ENCODE measurements around the gene EIF1. TPM values are rescaled to one million over a fixed set of nuclear protein-coding genes. Genes with fewer than 3 reads are reported as not detected.

The EIF1 gene
- total RNA-seq, 1 experiment from 2014 or later, result 1,082 TPM

GRCh38 chr17:41663451-41664171, 25.1 kb upstream of the EIF1 start:
- no TSS peak for BruUV-seq (replicated peaks)
- no peak overlapping the region for H3K9ac ChIP-seq (ENCODE audit: low read length)
- H4K20me1 ChIP-seq (ENCODE audit: insufficient read depth), result no peaks in the 10 kb centered on the region
- H3K4me2 ChIP-seq (ENCODE audit: low read length), result peak overlapping the region; percentile 15; the same call in 1 of the 2 replicates
- POLR2A ChIA-PET, result interaction anchor here (0.9 to 1.5 kb wide), 5 partner anchors 10 to 136 kb away, joined by 3 to 11 read pairs (median 5); partner anchors contain the start of genes EIF1 and KRT19
- no peak overlapping the region for H2AFZ ChIP-seq (ENCODE audit: low read depth, low read length, poor library complexity, severe bottlenecking)
- intact Hi-C loops (cut with micrococcal nuclease), result no loop called here
- H3K36me3 ChIP-seq (ENCODE audit: control insufficient read depth in 1 of 2, insufficient read depth in 2 of 2, low read length in 2 of 2), result no peaks in the 10 kb centered on the region
- H3K9me2 ChIP-seq (ENCODE audit: insufficient read depth), result no peaks in the 10 kb centered on the region
- peaks cover 14 to 66% of the 10 kb centered on the region in 2 experiments for H3K4me1 ChIP-seq (ENCODE audit: control insufficient read depth in 1 of 2, insufficient read depth in 2 of 2, low read length in 2 of 2)
- no peak for ATAC-seq
- H3K79me2 ChIP-seq (ENCODE audit: insufficient read depth, low read length), result no peaks in the 10 kb centered on the region
- no peak for DNase-seq (ENCODE audit: low read depth, low spot score)
- CTCF ChIA-PET, result interaction anchor here (0.6 to 8.7 kb wide), 22 partner anchors 13 to 1048 kb away, joined by 3 to 217 read pairs (median 4); partner anchors contain the start of genes EIF1 and KRT36
- no peaks in the 10 kb centered on the region for H3K27me3 ChIP-seq (ENCODE audit: insufficient read depth, low read length)
- H3K27ac ChIP-seq (ENCODE audit: low read depth, low read length), result no peak overlapping the region
- H3K9me3 ChIP-seq (ENCODE audit: control insufficient read depth in 1 of 2, insufficient read depth in 1 of 2, low read depth in 1 of 2, low read length in 2 of 2), result no peaks in the 10 kb centered on the region
- TF ChIP-seq ATF3 (IDR thresholded peaks at IDR 0.05), result no peak
- no peak for TF ChIP-seq POLR2A (IDR thresholded peaks at IDR 0.05; ENCODE audit: borderline replicate concordance, extremely low read depth, insufficient read depth, insufficient read length)
- no peak for TF ChIP-seq SP1 (IDR thresholded peaks at IDR 0.05; ENCODE audit: low read depth)
- TF ChIP-seq CTCF (IDR thresholded peaks at IDR 0.05 in 2 of 3, conservative IDR thresholded peaks at IDR 0.05 in 1 of 3; ENCODE audit: borderline replicate concordance in 1 of 3, insufficient read depth in 1 of 3, low read depth in 2 of 3, low read length in 2 of 3), result no peak
- TF ChIP-seq REST (IDR thresholded peaks at IDR 0.05; ENCODE audit: low read depth), result no peak
- no peak for TF ChIP-seq TCF7L2 (IDR thresholded peaks at IDR 0.05; ENCODE audit: borderline replicate concordance, extremely low read depth, insufficient read depth, insufficient read length)
- TF ChIP-seq EZH2phosphoT487 (IDR thresholded peaks at IDR 0.05; ENCODE audit: borderline replicate concordance), result no peak
- TF ChIP-seq SRF (IDR thresholded peaks at IDR 0.05; ENCODE audit: low read depth), result no peak
- TF ChIP-seq ZFX (IDR thresholded peaks at IDR 0.05), result no peak
- no peak for TF ChIP-seq EZH2 (IDR thresholded peaks at IDR 0.05)
- TF ChIP-seq YY1 (IDR thresholded peaks at IDR 0.05; ENCODE audit: extremely low read depth, insufficient replicate concordance, low read depth, low read length), result no peak
- TF ChIP-seq RAD21 (IDR thresholded peaks at IDR 0.05; ENCODE audit: low read depth), result no peak
- no peak for TF ChIP-seq JUND (IDR thresholded peaks at IDR 0.05)
- RAD21 ChIA-PET (ENCODE audit: low non-redundant PET in 1 of 2, low total read pairs in 2 of 2, uncharacterized antibody in 2 of 2, unreplicated experiment in 2 of 2), result interaction anchor here (0.7 to 2.1 kb wide), 6 partner anchors 10 to 754 kb away, joined by 4 to 28 read pairs (median 10); no protein-coding TSS in a partner anchor
- no peak overlapping the region for H3K4me3 ChIP-seq (replicated peaks in 1 of 2; ENCODE audit: low read depth in 1 of 2, low read length in 2 of 2)

All from HCT116 (cell line).